ENCODE measurements around the gene KNCN.

Gene KNCN

GRCh38 chr1:46497020-46497419 lies 54.4 kb downstream of the KNCN start:
- DNase-seq: no peak

- DNase-seq: no peak
These were observed 54.9 kb downstream of the KNCN start for GRCh38 chr1:46496505-46496904.

- no peak for DNase-seq
These were observed 55.7 kb downstream of the KNCN start for GRCh38 chr1:46495778-46496177.

Measured in effector CD8-positive, alpha-beta T cell (primary cell).